ENCODE measurements around the gene SLC27A3.

Gene SLC27A3

GRCh38 chr1:153774780-153775457, at the start of gene SLC27A3:
SLC27A3 (plus strand) TSS chr1:153775407; CDS start chr1:153775498, 91 bp downstream.
- peak; percentile 29 to 34 for ATAC-seq

DNA sequence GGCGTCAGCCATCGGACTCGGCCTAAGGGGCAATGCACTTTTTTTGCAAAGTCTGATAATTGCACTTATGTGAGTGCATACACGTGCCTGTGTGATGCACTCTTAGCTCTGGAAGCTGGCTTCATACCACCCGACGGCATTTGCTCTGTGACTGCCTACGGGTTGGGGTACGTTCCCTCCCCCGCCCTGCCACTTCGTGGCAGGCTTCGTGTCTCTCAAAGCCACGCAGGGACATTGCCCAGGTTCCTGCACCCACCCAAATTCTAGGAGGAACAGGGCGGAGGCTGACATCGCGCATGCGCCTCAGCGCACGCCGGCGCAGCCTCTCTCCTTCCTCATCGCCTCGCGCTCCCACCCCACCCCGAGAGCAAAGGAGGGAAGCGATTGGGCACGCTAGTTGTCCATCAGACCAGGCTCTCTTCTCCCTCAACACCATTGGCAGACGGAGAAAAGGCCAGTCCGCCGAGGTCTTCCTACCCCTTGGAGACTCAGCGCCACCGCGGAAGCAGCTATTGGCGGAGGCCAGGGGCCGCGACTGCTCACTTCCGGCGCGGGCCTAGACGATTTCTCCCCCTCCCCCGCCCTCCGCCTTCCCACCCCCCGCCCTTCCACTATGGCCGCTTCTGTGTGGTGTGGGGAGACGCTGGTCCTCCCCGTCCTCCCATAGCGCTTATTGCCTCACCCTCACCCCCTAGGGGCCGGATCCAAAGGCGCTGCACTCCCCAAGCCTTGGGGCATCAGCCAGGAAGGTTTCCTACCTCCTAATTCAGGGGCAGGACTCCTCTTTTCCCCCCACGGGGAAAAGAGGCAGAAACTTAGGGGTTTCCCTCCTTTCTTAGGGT, 47.5 kb upstream of the SLC27A3 start, which contains the start of gene INTS3:
TSS of gene INTS3 (plus strand) at position 588 of the 842 bp plus-strand sequence. CDS start 585 bp downstream, outside the sequence.
- peak; percentile 99 for ATAC-seq

- ATAC-seq = no peak
Measured at GRCh38 chr1:153728305-153729066, 46.7 kb upstream of the SLC27A3 start.

DNA sequence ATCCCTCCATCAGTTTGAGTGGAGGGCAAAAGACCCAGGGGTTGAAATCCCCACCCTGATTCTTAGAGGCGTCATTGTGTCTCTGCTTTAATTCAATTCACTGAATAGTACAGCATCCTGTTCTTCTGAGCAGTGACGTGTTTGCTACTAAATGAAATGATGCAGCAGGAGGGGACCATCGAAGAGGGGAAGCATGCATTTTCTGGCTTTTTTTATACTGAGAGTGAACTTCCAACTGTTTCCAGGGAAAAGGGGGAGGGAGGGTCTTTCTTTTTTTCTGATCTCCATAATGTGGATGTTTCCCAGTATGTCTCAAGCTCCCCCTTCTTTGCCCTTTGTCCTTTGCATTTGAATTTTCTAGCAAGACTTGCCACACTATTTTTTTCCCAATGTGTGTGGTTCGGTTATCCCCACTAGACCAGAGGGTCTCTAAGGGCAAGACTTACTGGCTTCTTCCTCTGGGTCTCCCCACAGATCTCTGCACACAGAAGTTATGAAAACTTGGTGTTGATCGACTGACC, 44.7 kb upstream of the SLC27A3 start:
- no peak for ATAC-seq

GRCh38 chr1:153733970-153734369, 41.2 kb upstream of the SLC27A3 start:
- no peak for ATAC-seq

DNA sequence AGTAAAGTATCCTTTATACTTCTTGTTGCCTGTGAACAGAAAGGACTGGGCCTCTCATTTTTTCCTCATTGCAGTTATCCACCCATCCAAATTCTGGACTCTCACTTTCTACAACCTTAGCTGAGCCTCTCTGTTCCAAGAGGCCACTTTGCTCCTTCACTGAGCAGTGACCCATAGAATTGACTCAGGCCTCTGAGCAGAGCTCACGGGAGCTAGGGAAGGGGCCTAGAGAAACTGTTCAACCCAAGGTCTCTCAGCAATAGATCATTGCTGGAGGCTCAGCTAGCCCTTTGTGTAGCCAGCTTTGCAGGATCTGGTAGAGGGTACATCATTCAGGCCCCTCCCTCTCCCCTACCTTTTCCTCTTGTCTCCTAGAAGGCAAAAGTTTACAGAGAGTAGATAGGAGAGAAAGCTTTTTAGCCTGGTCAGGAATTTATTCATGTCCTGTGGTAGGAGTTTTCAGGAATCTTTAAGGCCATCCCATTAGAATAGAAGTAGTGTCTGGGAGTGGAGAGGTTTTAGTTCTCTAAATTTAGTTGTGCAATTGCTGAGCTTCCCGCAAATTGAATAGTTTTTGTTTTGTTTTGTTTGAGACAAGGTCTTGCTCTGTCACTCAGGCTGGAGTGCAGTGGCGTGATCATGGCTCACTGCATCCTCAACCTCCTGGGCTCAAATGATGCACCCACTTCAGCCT, 40.7 kb upstream of the SLC27A3 start:
- no peak for ATAC-seq

DNA sequence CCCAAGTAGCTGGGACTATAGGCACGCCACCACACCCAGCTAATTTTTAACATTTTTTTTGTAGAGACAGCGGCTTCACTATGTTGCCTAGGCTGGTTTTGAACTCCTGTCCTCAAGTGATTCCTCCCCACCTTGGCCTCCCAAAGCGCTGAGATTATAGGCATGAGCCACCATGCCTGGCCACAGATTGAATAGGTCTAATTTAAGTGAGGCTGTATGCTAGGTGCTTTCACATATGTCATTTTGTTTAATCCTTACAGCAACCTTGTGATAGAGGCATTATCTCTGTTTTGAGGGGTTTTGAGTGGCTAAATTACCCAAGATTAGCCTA, 40.2 kb upstream of the SLC27A3 start:
- no peak for ATAC-seq

DNA sequence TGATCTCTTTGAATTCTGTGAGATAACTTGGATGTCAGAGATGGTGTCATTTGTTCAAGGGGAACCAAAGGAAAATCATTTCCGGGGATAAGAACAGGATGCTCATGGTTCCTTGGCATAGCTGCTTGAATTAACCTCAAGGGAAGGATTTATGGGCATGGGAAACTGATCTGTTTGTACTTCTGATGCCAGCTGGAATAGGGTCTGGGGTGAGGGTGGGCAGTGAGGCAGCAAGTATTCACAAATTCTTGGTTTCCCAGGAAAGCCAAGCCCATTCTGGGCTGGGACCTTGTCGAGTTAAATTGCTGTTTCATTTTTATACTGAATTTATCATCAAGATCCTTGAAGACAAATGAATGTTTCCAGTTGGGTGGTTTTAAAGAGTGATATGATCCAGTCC, 33.2 kb upstream of the SLC27A3 start:
- ATAC-seq = no peak

DNA sequence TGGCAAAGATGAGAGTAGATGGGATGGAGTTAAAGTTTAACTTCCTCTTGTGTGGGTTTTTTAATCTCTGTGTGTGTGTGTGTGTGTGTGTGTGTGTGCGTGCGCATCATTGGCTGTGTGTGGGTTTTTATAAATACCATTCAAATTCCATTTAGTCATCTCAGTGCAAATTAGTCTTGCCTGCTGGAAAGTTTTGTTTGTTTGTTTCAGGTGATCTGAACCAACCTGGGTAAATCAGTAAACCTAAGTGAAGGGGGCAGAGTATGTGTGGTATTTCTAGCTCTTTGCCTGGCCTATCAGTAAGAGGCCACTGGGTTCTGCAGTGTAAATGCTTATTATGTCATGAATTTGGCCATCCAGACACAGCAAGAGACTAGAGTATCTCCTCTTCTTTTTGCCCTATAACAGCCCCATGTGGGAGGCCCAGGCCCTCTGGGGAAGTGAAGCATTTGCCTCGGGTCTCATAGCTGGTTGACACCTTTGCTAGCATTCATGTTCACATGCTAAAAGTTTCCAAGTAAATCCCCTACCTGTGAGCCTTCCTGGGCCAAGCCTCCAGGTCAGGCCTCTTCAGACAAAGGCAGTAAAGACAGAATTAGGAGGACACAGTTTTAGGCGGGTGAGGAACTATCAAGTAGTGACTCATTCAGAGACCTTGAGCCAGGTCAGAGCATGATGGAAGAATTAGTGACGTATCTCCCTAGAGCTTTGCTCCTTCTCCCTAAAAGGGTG, 32.6 kb upstream of the SLC27A3 start:
- ATAC-seq = peak; percentile 53 to 56

GRCh38 chr1:153745417-153745816, 29.8 kb upstream of the SLC27A3 start:
- ATAC-seq = no peak

DNA sequence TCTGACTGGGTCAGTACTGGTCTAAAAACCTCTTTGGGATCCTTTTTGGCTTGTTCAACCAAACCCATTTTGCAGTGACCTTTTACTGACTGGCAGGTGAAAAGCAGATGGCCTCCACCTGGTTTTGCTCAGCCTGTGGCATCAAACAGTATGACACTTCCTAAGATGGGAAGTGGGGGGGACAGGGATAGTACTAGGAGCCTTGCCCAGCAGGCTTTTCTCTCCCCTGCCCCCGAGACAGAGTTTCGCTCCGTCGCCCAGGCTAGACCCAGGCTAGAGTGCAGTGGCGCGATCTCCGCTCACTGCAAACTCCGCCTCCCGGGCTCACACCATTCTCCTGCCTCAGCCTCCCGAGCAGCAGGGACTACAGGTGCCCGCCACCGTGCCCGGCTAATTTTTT, 29.0 kb upstream of the SLC27A3 start:
- ATAC-seq = no peak

DNA sequence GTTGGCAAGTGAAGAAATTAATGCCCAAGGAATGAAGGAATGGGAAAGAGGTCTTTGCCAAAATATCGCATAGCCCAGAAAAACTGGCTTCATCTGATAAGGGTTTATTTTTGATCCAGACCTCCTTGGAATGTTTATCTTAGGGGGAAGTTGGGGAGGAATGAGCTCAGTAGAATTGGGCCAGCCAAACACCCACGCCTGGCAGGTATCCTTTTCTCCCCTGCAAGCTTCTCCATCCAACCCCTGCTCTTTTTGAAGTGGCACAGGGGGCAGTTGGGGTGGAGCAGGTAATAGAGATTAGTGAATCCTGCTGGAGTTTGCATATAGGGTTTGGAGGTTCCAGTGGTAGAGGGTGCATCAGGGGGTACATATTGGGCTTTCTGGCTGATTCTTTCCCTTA, 26.3 kb upstream of the SLC27A3 start:
- no peak for ATAC-seq

DNA sequence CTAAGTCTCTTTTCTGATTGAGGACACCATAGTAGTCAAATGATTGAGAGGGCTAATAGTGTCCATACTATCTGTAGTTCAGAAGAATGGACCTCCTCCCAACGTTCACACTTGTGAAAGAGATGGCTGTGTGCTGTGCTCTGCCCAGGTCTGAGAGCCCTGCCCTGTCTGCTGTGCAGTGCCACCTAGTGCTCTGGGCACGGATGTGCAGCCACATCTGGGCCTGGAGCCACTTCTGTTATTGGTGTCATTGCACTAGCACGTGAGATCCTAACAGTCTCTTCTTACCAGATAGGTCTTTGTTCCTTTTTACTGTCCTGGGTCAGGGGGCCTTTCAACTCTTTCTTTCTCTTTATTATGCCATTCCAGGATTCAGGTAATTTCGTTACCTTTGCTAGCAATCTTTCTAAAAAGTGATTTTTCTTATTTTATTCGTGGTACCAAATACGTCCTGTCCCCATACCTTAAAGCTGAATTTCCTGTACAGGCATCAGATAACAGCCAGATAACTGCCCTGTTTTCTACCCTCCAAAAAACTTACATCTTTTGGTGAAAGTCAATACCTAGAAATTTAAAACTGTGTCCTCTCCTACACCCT, 25.7 kb upstream of the SLC27A3 start:
- ATAC-seq = peak; percentile 99 to 100

DNA sequence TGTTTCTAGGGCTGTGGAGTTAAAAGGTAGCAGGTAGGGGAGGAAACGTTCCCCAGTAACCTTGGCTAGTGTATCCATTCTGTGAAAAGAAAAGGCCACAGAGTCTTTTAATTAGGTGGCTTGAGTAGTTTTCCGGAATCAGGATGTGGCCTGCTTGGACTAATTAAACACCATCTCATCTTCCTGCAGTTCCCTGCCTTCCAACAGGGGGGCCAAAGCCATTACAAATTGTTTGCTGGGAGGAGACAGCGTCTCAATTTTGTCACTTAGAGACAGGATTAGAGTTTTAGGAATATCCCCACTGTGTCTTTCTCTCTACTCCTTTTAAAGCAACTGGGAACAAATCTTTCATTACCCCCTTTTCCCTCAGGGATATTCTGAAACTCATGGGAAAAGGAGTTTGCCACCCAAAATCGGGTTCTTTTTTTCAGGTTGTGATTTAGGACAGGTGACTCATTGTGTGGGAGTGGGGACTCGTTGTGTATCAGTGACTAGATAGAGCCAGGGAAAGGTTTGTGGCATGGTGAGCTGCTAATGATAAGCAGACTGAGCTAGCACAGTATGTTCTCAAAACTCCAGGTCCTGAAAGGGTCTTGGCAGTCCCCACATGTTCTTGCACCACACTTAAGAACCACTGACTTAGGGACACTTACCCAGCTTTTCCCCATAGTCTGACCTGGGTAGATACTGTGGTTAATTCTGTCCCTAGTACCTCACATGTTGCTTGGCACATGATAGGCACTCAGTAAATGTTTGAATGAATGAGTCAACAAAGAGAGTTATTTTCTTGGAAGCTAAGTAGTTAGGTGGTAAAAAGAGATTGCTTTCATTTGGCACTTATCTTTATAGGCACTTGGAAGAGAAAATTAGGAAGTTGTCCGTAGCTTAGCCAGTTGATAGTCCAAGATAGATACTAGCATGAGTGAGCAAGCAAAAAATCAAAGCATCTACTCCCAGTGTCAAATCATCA, 24.9 kb upstream of the SLC27A3 start:
- no peak for ATAC-seq

DNA sequence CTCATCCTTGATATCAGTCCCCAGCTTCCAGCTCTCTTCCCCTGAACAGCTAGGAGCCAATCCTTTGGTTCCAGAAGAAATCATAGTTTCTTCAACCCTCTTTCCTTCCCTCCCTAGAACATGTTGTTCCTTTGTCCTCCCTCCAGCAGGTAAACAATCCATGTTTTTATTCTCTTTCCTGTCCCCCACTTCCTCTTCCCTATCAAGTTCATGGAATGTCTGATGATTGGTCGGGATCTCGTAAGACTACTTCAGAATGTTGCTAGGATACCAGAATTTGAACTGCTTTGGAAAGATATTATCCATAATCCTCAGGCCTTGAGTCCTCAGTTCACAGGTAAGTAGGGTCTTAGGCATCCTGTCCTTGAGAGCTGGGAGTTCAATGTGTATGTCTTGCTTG, 23.1 kb upstream of the SLC27A3 start:
- ATAC-seq = no peak

GRCh38 chr1:153752571-153753195, 22.5 kb upstream of the SLC27A3 start:
- ATAC-seq = no peak

DNA sequence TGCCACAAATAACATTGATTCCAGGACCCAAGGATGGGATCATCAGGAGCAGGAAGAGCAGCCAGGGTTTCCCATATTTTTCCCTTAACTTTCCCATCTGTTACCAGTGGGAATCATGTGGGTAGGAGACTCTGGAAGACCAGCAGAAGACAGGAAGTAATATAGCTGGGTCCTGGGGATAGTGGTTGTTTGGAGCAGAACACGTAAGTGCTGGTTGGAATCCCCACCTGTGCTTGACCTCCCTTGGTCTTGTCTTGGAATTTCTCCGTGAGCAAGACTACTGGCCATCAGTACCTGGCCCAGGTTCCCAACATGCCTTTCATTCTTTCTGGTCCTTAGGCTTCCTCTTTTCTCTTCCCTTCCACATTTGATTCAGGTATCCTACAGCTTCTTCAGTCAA, 20.9 kb upstream of the SLC27A3 start:
- no peak for ATAC-seq

GRCh38 chr1:153760440-153760839, 14.8 kb upstream of the SLC27A3 start:
- ATAC-seq = no peak

GRCh38 chr1:153763365-153764225, 11.6 kb upstream of the SLC27A3 start:
- no peak for ATAC-seq
